HepG2 (cell line): ENCODE data around the gene PRKAR1A. TPM values are rescaled to one million over a fixed set of nuclear protein-coding genes. Genes with fewer than 3 reads are reported as not detected.
A peak's percentile ranks its signal among the peaks of the same experiment; 100 is the strongest.

Experiments
- ATAC-seq: fragments of 200-7000 bp; cut with Tn5 transposase; 3 replicates; pipeline ENCODE4 v1.9.1; 2020; ENCODE audit warnings: mild to moderate bottlenecking, moderate library complexity
- BruUV-seq: library from RNA; stranded (reverse); fragments of 400-500 nt; replicated peaks from 2 replicates; lab custom pipeline; 2021; lab: Mats Ljungman, UMichigan
- CTCF ChIA-PET: fragments of 300-600 bp; formaldehyde crosslinking; extraction: SDS; loops from one replicate; lab custom pipeline; 2021; ENCODE audit warnings: low total read pairs, inconsistent platforms, low intra/inter-chr PET ratio; lab: Yijun Ruan, JAX
- POLR2A ChIA-PET: fragments of 350-600 bp; sonication (Branson Sonifier 250); formaldehyde crosslinking; loops from one replicate; lab custom pipeline; 2020; ENCODE audit warnings: antibody characterized with exemption, inconsistent platforms; lab: Yijun Ruan, JAX
- DNase-seq: peaks from one replicate; pipeline ENCODE4 v3.0.0-alpha.2; 2015; ENCODE audit warnings: low spot score
- FAIRE-seq: peaks from 3 replicates; lab custom pipeline; 2011; peaks lifted over from hg19 to GRCh38; lab: Jason Lieb, UNC
- H2AFZ ChIP-seq: one replicate; pipeline ENCODE4 v1.6.1; 2011; ENCODE audit warnings: low read length, inconsistent platforms
- H3K27ac ChIP-seq: fragments of 300-600 bp; 3 replicates; pipeline ENCODE4 v1.8.0; 2011; ENCODE audit warnings: mixed run types, mild to moderate bottlenecking, mixed read lengths, low read length, inconsistent platforms; ENCODE audit not compliant: insufficient read depth; ENCODE audit errors: extremely low read length
- H3K27me3 ChIP-seq, 2 experiments: fragments of 200-600 bp in 1 of 2; 2 replicates in 1 of 2; 3 replicates in 1 of 2; pipeline versions ENCODE4 v1.6.0 to v1.8.0; 2011; ENCODE audit warnings: low read length in 2 of 2, mild to moderate bottlenecking in 2 of 2, moderate library complexity in 2 of 2, inconsistent platforms in 1 of 2; ENCODE audit not compliant: insufficient read depth in 2 of 2, control insufficient read depth in 1 of 2
- H3K36me3 ChIP-seq, 2 experiments: fragments of 200-600 bp in 1 of 2; replicated peaks in 1 of 2; 2 replicates in 1 of 2; 3 replicates in 1 of 2; pipeline versions ENCODE4 v1.5.1 to v1.8.0; 2011; ENCODE audit warnings: low read length in 2 of 2, inconsistent platforms in 1 of 2; ENCODE audit not compliant: insufficient read depth in 2 of 2, control insufficient read depth in 1 of 2
- H3K4me1 ChIP-seq: 2 replicates; pipeline ENCODE4 v1.5.1; 2012; ENCODE audit warnings: low read length, inconsistent platforms; ENCODE audit not compliant: insufficient read depth
- H3K4me2 ChIP-seq: 2 replicates; pipeline ENCODE4 v1.6.0; 2011; ENCODE audit warnings: low read depth, low read length, inconsistent platforms
- H3K4me3 ChIP-seq, 3 experiments: fragments of 200-600 bp in 1 of 3; sonication (generic), shearing (Covaris generic) in 1 of 3; replicated peaks in 1 of 3; 2 replicates each; pipeline ENCODE4 v1.5.1; 2011 to 2016; ENCODE audit warnings: low read length in 3 of 3, inconsistent platforms in 2 of 3, low read depth in 2 of 3, mild to moderate bottlenecking in 2 of 3, control low read depth in 1 of 3, mixed read lengths in 1 of 3; ENCODE audit not compliant: insufficient read depth in 1 of 3
- H3K79me2 ChIP-seq: one replicate; pipeline ENCODE4 v1.6.1; 2011; ENCODE audit warnings: low read length, inconsistent platforms; ENCODE audit not compliant: insufficient read depth
- H3K9ac ChIP-seq: 2 replicates; pipeline ENCODE4 v1.6.0; 2011; ENCODE audit warnings: mild to moderate bottlenecking, low read depth, low read length, inconsistent platforms; ENCODE audit not compliant: insufficient read depth
- H3K9me3 ChIP-seq: 2 replicates; pipeline ENCODE4 v1.5.1; 2012; ENCODE audit warnings: mild to moderate bottlenecking, low read length
- H4K20me1 ChIP-seq: 2 replicates; pipeline ENCODE4 v1.6.0; 2011; ENCODE audit warnings: inconsistent platforms, mild to moderate bottlenecking, low read length, moderate library complexity; ENCODE audit not compliant: insufficient read depth
- AHDC1 ChIP-seq: sonication (generic); formaldehyde crosslinking; IDR thresholded peaks from 2 replicates; pipeline ENCODE4 v1.5.1; 2020; ENCODE audit warnings: mild to moderate bottlenecking, missing genetic modification reagents, borderline replicate concordance
- ARID5B ChIP-seq: IDR thresholded peaks from 2 replicates; pipeline ENCODE4 v1.4.0; 2020; ENCODE audit warnings: mild to moderate bottlenecking, missing genetic modification reagents
- E2F5 ChIP-seq: sonication (generic); formaldehyde crosslinking; conservative IDR thresholded peaks from 2 replicates; pipeline ENCODE4 v1.4.0; 2020; ENCODE audit warnings: missing genetic modification reagents
- GABPA ChIP-seq, 2 experiments: IDR thresholded peaks; 2 replicates each; pipeline ENCODE4 v1.6.1; 2011 to 2016; ENCODE audit warnings: low read depth in 2 of 2, low read length in 1 of 2, missing biosample characterization in 1 of 2, missing genetic modification characterization in 1 of 2
- MEF2D ChIP-seq: sonication (generic); formaldehyde crosslinking; IDR thresholded peaks from 2 replicates; pipeline ENCODE4 v1.5.1; 2020; ENCODE audit warnings: mild to moderate bottlenecking, missing genetic modification reagents
- ONECUT2 ChIP-seq: sonication (generic); formaldehyde crosslinking; IDR thresholded peaks from 2 replicates; pipeline ENCODE4 v1.4.0; 2020; ENCODE audit warnings: missing genetic modification reagents
- PHF21A ChIP-seq: sonication (generic); formaldehyde crosslinking; IDR thresholded peaks from 2 replicates; pipeline ENCODE4 v1.5.0; 2020; ENCODE audit warnings: mild to moderate bottlenecking, missing genetic modification reagents
- PITX1 ChIP-seq: sonication (generic); formaldehyde crosslinking; IDR thresholded peaks from 2 replicates; pipeline ENCODE4 v1.5.1; 2020; ENCODE audit warnings: mild to moderate bottlenecking, missing genetic modification reagents
- REPIN1 ChIP-seq: sonication (generic); formaldehyde crosslinking; IDR thresholded peaks from 2 replicates; pipeline ENCODE4 v1.8.0; 2022; ENCODE audit warnings: missing genetic modification reagents, low read depth, mild to moderate bottlenecking, borderline replicate concordance
- TCF7 ChIP-seq: sonication (generic); IDR thresholded peaks from 2 replicates; pipeline ENCODE4 v1.6.1; 2016; ENCODE audit warnings: antibody characterized with exemption, low read depth
- ZNF17 ChIP-seq: sonication (generic); formaldehyde crosslinking; IDR thresholded peaks from 2 replicates; pipeline ENCODE4 v1.5.0; 2020; ENCODE audit warnings: mild to moderate bottlenecking, missing genetic modification reagents
- ZNF713 ChIP-seq: sonication (generic); formaldehyde crosslinking; IDR thresholded peaks from 2 replicates; pipeline ENCODE4 v1.4.0; 2020; ENCODE audit warnings: mild to moderate bottlenecking, missing genetic modification reagents
- WGBS: methylation state at CpG from one replicate; pipeline ENCODE4 v1.1.6; 2017; ENCODE audit warnings: low lambda C conversion rate; 5-methylcytosine and 5-hydroxymethylcytosine counted together
- in situ Hi-C: cut with HindIII; loops from 2 replicates; pipeline ENCODE4 v1.10.0; 2017; ENCODE audit warnings: low pct_unique_long_range_greater_than_20kb; ENCODE audit not compliant: extremely low pct_ligation_motif_present
- intact Hi-C: fragments of 100-400 bp; cut with micrococcal nuclease; formaldehyde crosslinking; loops from one replicate; pipeline ENCODE4 v1.10.0; 2022; ENCODE audit not compliant: unreplicated experiment
- polyA plus RNA-seq, 8 experiments: library from polyadenylated mRNA; depleted of rRNA in 3 of 8; stranded (reverse) in 7 of 8; unstranded in 1 of 8; fragments of >200 nt; fragmentation: Illumina TruSeq in 4 of 8; extraction: Trizol in 4 of 8; gene quantifications; 2 replicates each; pipeline versions ENCODE4 v1.2.1 to v1.2.3, GENCODE V29; 2011 to 2016; ENCODE audit warnings: low read depth in 4 of 8, missing spikeins in 1 of 8, mixed read lengths in 1 of 8; ENCODE audit not compliant: insufficient read depth in 1 of 8
- total RNA-seq, 5 experiments: library from RNA; depleted of rRNA; stranded (reverse); fragments of >200 nt; fragmentation: Illumina TruSeq; extraction: Trizol; gene quantifications; 2 replicates each; pipeline ENCODE4 v1.2.3, GENCODE V29; 2016; ENCODE audit warnings: low read depth in 1 of 5

Gene PRKAR1A
- total and polyA plus RNA-seq, 2 of the 13 experiments (the other 11 are each of a cell fraction or from before 2014, with no cell fraction given): 265 to 266 TPM

- H3K4me2 ChIP-seq: peak overlapping the region; percentile 86
- H3K79me2 ChIP-seq: peaks cover 22% of the 10 kb centered on the region
- in situ Hi-C loops (no loop called here), intact Hi-C loops (no loop called here)
- H2AFZ ChIP-seq: no peak overlapping the region
- 17% methylated on average over 9 of the region's 9 CpGs for WGBS
- peak; percentile 31 for ATAC-seq
- CTCF ChIA-PET: no interaction called here
- peak overlapping the region in 2 of 3 experiments; percentile 0 to 91; a peak in 3 of 6 replicates for H3K4me3 ChIP-seq
- POLR2A ChIA-PET: interaction anchor here (0.6 to 4.3 kb wide), 3 partner anchors 25 to 89 kb away, joined by 3 to 25 read pairs (median 4); no protein-coding TSS in a partner anchor
- FAIRE-seq: peak; percentile 44
- H3K36me3 ChIP-seq: no peaks in the 10 kb centered on the region
- no TSS peak for BruUV-seq
- H3K27me3 ChIP-seq: no peaks in the 10 kb centered on the region; a peak in 1 of 5 replicates
- H3K9ac ChIP-seq: peak overlapping the region; percentile 36
- peaks cover 16% of the 10 kb centered on the region for H4K20me1 ChIP-seq
- H3K4me1 ChIP-seq: peaks cover 57% of the 10 kb centered on the region
- no peaks in the 10 kb centered on the region for H3K9me3 ChIP-seq
- peak overlapping the region; percentile 91 for H3K27ac ChIP-seq
- DNase-seq: peak; percentile 77
- TF ChIP-seq ZNF17 (CRISPR knock-in tag) (no peak), REPIN1 (CRISPR knock-in tag) (no peak), PHF21A (CRISPR knock-in tag) (peak; percentile 70), AHDC1 (CRISPR knock-in tag) (no peak; the same call in 1 of the 2 replicates), PITX1 (CRISPR knock-in tag) (peak; percentile 40), ARID5B (CRISPR knock-in tag) (peak; percentile 61; the same call in 1 of the 2 replicates), E2F5 (no peak), MEF2D (CRISPR knock-in tag) (no peak), ZNF713 (no peak), GABPA (IDR thresholded peaks at IDR 0.05; ENCODE audit: low read depth, low read length) (no peak), GABPA (CRISPR knock-in tag; IDR thresholded peaks at IDR 0.05; ENCODE audit: low read depth) (peak; percentile 65; the same call in 1 of the 2 replicates), ONECUT2 (no peak), TCF7 (0 out of 2 replicates have a peak, but pooled peaks have one; percentile 6)
Measured at GRCh38 chr17:68509141-68510057, 2.8 kb upstream of the PRKAR1A start.
